ENCODE results near the gene CPSF3. TPM values are rescaled to one million over a fixed set of nuclear protein-coding genes. Genes with fewer than 3 reads are reported as not detected.

The CPSF3 gene
- total and polyA plus RNA-seq, 2 donors from 2014 or later = 27.3 to 27.5 TPM

DNA sequence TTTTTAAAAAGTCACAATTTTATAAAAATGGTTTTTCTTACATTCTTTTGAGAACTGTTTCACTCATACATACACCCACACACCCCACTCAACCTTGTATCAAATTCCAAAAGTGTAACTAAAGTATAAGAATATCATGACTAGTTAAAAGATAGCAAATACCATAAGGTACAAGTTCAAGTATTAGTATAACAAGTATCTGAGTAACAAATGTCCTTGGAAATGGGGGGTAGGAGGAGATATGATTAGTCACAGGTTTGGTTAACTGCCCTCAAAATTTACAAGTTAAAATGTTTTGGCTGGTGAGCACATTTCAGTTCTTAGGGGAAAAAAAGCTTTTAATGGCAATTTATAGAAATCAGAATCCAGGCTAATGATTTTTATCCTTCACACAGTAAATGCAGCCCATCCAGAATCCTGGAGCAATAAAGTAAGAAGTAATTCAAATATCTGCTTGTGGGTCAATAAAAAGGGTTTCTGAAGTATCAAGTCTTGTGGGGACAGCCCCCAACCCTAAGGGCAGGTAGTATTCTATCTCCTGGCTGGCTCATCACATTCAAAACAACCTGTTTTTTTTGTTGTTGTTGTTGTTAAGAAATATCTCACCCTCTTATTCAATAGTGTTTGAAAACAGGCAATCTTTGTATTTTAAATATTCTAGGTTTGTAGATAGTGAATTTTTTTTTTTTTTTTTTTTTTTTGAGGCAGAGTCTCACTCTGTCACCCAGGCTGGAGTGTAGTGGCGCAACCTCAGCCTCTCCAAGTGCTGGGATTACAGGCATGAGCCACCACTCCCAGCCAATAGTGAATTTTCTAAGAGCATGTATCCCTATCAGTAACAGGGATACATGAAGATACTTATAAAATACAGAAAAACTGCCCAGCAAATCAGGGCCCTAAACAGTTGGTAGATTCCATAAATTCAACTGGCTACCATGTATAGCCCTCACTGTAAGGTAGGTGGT, 65.4 kb downstream of the CPSF3 start:
- no peak overlapping the region for H3K9ac ChIP-seq (ENCODE audit: low read length in 3 of 3)
- FAIRE-seq = no peak
- H3K27me3 ChIP-seq (ENCODE audit: control insufficient read depth, insufficient read depth, low read length) = no peaks in the 10 kb centered on the region
- DNase-seq = no peak
- no peaks in the 10 kb centered on the region for H3K4me1 ChIP-seq (ENCODE audit: control insufficient read depth in 2 of 3, insufficient read depth in 2 of 3, low read depth in 1 of 3, low read length in 3 of 3)
- H3K27ac ChIP-seq (ENCODE audit: low read depth in 2 of 2, low read length in 2 of 2) = no peak overlapping the region
- H3K4me3 ChIP-seq (ENCODE audit: low read length in 3 of 3) = no peak overlapping the region
- TF ChIP-seq, protein P1, sequence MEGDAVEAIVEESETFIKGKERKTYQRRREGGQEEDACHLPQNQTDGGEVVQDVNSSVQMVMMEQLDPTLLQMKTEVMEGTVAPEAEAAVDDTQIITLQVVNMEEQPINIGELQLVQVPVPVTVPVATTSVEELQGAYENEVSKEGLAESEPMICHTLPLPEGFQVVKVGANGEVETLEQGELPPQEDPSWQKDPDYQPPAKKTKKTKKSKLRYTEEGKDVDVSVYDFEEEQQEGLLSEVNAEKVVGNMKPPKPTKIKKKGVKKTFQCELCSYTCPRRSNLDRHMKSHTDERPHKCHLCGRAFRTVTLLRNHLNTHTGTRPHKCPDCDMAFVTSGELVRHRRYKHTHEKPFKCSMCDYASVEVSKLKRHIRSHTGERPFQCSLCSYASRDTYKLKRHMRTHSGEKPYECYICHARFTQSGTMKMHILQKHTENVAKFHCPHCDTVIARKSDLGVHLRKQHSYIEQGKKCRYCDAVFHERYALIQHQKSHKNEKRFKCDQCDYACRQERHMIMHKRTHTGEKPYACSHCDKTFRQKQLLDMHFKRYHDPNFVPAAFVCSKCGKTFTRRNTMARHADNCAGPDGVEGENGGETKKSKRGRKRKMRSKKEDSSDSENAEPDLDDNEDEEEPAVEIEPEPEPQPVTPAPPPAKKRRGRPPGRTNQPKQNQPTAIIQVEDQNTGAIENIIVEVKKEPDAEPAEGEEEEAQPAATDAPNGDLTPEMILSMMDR (IDR thresholded peaks at IDR 0.05; ENCODE audit: borderline replicate concordance, extremely low read depth, insufficient read depth) = no peak
- peaks cover 17 to 91% (median 54%) of the 10 kb centered on the region in 3 donors for H3K36me3 ChIP-seq (ENCODE audit: control insufficient read depth in 2 of 3, insufficient read depth in 3 of 3, low read length in 3 of 3)
- intact Hi-C loops (cut with DNase I) = no loop called here
- H3K9me3 ChIP-seq (ENCODE audit: control insufficient read depth in 2 of 3, insufficient read depth in 1 of 3, low read length in 3 of 3) = no peaks in the 10 kb centered on the region

DNA sequence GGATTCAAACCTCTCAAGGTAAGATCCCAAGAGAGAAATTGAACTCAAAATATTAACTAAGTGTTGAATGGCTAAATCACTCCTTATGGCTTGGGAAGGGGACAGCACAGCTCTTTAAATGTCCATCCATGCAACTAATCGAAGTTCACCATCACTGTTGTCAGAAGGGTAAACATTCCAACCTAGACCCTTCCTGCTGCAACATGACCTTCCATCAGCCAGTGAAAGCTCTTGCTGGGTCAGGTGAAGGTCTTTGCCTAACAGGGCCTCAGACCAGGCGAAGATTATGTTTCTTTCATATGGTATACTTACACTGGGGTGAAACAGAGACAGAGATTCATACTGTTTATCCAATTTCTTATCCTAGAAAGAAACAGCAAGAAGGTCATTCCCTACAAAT, 67.3 kb downstream of the CPSF3 start:
- intact Hi-C loops (cut with DNase I) = no loop called here
- H3K9ac ChIP-seq (ENCODE audit: low read length in 3 of 3) = no peak overlapping the region
- TF ChIP-seq, protein P1 (IDR thresholded peaks at IDR 0.05; ENCODE audit: borderline replicate concordance, extremely low read depth, insufficient read depth) = no peak
- H3K4me1 ChIP-seq (ENCODE audit: control insufficient read depth in 2 of 3, insufficient read depth in 2 of 3, low read depth in 1 of 3, low read length in 3 of 3) = no peaks in the 10 kb centered on the region
- no peak overlapping the region for H3K27ac ChIP-seq (ENCODE audit: low read depth in 2 of 2, low read length in 2 of 2)
- no peaks in the 10 kb centered on the region for H3K9me3 ChIP-seq (ENCODE audit: control insufficient read depth in 2 of 3, insufficient read depth in 1 of 3, low read length in 3 of 3)
- no peak for FAIRE-seq
- H3K4me3 ChIP-seq (ENCODE audit: low read length in 3 of 3) = no peak overlapping the region
- H3K36me3 ChIP-seq (ENCODE audit: control insufficient read depth in 2 of 3, insufficient read depth in 3 of 3, low read length in 3 of 3) = peaks cover 12 to 84% (median 46%) of the 10 kb centered on the region in 3 donors
- no peak for DNase-seq
- H3K27me3 ChIP-seq (ENCODE audit: control insufficient read depth, insufficient read depth, low read length) = no peaks in the 10 kb centered on the region

GRCh38 chr2:9492927-9493326, 69.5 kb downstream of the CPSF3 start:
- Histone ChIP-seq H3K27ac (ENCODE audit: low read depth in 2 of 2, low read length in 2 of 2) (no peak overlapping the region), H3K36me3 (ENCODE audit: control insufficient read depth in 2 of 3, insufficient read depth in 3 of 3, low read length in 3 of 3) (peaks cover 8 to 79% (median 52%) of the 10 kb centered on the region in 3 donors)
- FAIRE-seq = no peak

More at GRCh38 chr2:9492927-9493326, 69.5 kb downstream of the CPSF3 start:
- TF ChIP-seq, protein P1 (IDR thresholded peaks at IDR 0.05; ENCODE audit: borderline replicate concordance, extremely low read depth, insufficient read depth) = no peak
- H3K4me1 ChIP-seq (ENCODE audit: control insufficient read depth in 2 of 3, insufficient read depth in 2 of 3, low read depth in 1 of 3, low read length in 3 of 3) = no peaks in the 10 kb centered on the region
- no peak for DNase-seq
- no peaks in the 10 kb centered on the region for H3K9me3 ChIP-seq (ENCODE audit: control insufficient read depth in 2 of 3, insufficient read depth in 1 of 3, low read length in 3 of 3)
- H3K9ac ChIP-seq (ENCODE audit: low read length in 3 of 3) = no peak overlapping the region
- no peaks in the 10 kb centered on the region for H3K27me3 ChIP-seq (ENCODE audit: control insufficient read depth, insufficient read depth, low read length)
- no peak overlapping the region for H3K4me3 ChIP-seq (ENCODE audit: low read length in 3 of 3)
- intact Hi-C loops (cut with DNase I) = no loop called here
